AG04449 (cell line): ENCODE results near the gene HOXC11.

ENCODE experiments used
- CTCF ChIA-PET: fragments of 350-600 bp; formaldehyde crosslinking; extraction: SDS; loops from one replicate; lab custom pipeline; 2021; ENCODE audit warnings: antibody characterized with exemption; lab: Yijun Ruan, JAX
- POLR2A ChIA-PET: fragments of 400-600, 350-600 bp; formaldehyde crosslinking; extraction: SDS; loops from one replicate; lab custom pipeline; 2020; ENCODE audit warnings: antibody characterized with exemption, inconsistent platforms; lab: Yijun Ruan, JAX
- DNase-seq: peaks from one replicate; pipeline ENCODE4 v3.0.0-alpha.2; 2010; ENCODE audit warnings: low read depth, low spot score
- H3K4me3 ChIP-seq: 2 replicates; pipeline ENCODE4 v1.5.1; 2011; ENCODE audit warnings: low read depth, mild to moderate bottlenecking, control low read depth, low read length
- TF ChIP-seq, protein P1 (sequence below): IDR thresholded peaks from one replicate; pipeline ENCODE4 v1.5.1; 2011; ENCODE audit warnings: mild to moderate bottlenecking, moderate library complexity, low read length, control low read depth, inconsistent platforms; ENCODE audit not compliant: insufficient read depth; ENCODE audit errors: missing control alignments

The HOXC11 gene

DNA sequence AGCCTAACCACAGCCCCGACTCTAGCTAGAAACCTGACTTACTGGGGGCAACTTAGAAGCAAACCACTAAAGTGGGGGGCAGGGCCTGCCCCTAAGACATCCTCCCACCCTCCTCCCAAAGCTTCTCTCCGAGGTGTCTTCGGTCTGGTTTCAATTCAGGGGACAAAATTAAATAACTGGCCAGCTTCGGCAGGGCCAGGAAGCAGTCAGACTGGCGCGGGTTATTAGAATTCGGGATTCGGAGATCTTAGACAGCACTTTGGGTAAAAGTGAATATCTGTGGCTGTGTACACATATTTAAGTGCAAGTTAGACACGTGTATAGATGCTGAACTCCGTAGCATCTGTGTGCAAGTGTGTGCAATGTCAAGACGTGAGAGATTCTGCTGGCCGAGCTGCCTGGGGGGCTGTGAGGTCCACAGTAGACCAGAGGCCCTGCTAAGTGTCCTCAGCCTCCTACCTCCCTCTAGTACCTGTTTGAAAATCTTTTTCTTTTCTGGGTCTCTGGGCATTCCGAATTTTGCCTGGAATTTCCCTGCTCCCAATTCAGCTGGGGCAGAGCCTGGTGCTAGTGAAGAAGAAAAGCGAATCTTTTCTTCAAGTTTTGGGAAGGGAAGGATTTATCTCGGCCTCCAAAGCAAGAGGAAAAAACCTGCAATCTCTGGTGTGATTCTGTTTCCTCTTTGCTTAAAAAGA, 8.0 kb downstream of the HOXC11 start:
- H3K4me3 ChIP-seq: peak overlapping the region; percentile 62
- TF ChIP-seq, protein P1, sequence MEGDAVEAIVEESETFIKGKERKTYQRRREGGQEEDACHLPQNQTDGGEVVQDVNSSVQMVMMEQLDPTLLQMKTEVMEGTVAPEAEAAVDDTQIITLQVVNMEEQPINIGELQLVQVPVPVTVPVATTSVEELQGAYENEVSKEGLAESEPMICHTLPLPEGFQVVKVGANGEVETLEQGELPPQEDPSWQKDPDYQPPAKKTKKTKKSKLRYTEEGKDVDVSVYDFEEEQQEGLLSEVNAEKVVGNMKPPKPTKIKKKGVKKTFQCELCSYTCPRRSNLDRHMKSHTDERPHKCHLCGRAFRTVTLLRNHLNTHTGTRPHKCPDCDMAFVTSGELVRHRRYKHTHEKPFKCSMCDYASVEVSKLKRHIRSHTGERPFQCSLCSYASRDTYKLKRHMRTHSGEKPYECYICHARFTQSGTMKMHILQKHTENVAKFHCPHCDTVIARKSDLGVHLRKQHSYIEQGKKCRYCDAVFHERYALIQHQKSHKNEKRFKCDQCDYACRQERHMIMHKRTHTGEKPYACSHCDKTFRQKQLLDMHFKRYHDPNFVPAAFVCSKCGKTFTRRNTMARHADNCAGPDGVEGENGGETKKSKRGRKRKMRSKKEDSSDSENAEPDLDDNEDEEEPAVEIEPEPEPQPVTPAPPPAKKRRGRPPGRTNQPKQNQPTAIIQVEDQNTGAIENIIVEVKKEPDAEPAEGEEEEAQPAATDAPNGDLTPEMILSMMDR: no peak
- DNase-seq: no peak
- CTCF ChIA-PET: interaction anchor here (0.6 to 3.6 kb wide), 15 partner anchors 9 to 238 kb away, joined by 3 to 23 read pairs (median 6); partner anchors contain the start of gene HOXC9
- POLR2A ChIA-PET: interaction anchor here (0.9 to 1.5 kb wide), 6 partner anchors 9 to 220 kb away, joined by 4 to 11 read pairs (median 5); no protein-coding TSS in a partner anchor

GRCh38 chr12:53981634-53982565, 9.0 kb downstream of the HOXC11 start:
- ChIA-PET CTCF (interaction anchor here (0.6 to 3.6 kb wide), 15 partner anchors 9 to 237 kb away, joined by 3 to 23 read pairs (median 4); partner anchors contain the start of gene HOXC9), POLR2A (interaction anchor here (0.5 to 1.5 kb wide), 5 partner anchors 9 to 36 kb away, joined by 3 to 11 read pairs (median 5); partner anchors contain the start of gene HOXC8)
- H3K4me3 ChIP-seq: peak overlapping the region; percentile 62
- TF ChIP-seq, protein P1: peak; percentile 18
- DNase-seq: no peak

- TF ChIP-seq, protein P1: no peak
- CTCF ChIA-PET: interaction anchor here (0.7 to 3.3 kb wide), 6 partner anchors 10 to 236 kb away, joined by 3 to 19 read pairs (median 4); no protein-coding TSS in a partner anchor
- DNase-seq: no peak
- POLR2A ChIA-PET: no interaction called here
- peak overlapping the region; percentile 62 for H3K4me3 ChIP-seq
Measured at GRCh38 chr12:53982648-53983567, 10.0 kb downstream of the HOXC11 start.

DNA sequence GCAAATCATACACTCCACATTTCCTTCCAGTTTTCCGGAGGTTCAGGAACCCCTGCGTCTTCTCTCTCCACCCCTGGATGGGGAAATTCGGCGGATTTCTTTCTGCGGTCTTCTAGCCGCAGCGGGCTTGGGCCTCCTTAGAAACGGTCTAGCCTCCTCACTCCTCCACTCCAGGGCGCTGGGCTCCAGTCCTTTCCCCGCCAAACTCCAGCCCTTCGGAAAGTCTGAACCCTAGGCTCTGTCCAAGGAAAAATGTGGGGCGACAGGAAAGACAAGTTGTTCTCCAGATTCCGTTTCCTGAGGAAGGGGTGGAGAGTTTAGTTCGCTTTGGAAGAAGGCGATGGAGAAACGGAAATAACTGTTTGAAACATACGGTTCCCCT, 10.6 kb downstream of the HOXC11 start:
- H3K4me3 ChIP-seq: peak overlapping the region; percentile 62
- POLR2A ChIA-PET: no interaction called here
- CTCF ChIA-PET: interaction anchor here (2.4 to 5.8 kb wide), 6 partner anchors 20 to 238 kb away, joined by 13 to 401 read pairs (median 124); partner anchors contain the start of genes HOXC8, HOXC9 and SMUG1
- no peak for DNase-seq
- TF ChIP-seq, protein P1: no peak

- no peak for DNase-seq
- peak overlapping the region; percentile 62 for H3K4me3 ChIP-seq
- ChIA-PET CTCF (interaction anchor here (1.1 to 5.8 kb wide), 16 partner anchors 7 to 385 kb away, joined by 3 to 401 read pairs (median 13); partner anchors contain the start of genes HOXC5, HOXC8, HOXC9 and SMUG1), POLR2A (interaction anchor here (1.1 to 1.8 kb wide), 3 partner anchors 206 to 232 kb away, joined by 3 to 6 read pairs (median 5); no protein-coding TSS in a partner anchor)
- TF ChIP-seq, protein P1: no peak
Measured at GRCh38 chr12:53983950-53984572, 11.1 kb downstream of the HOXC11 start.
